Mesodermal cell (in vitro differentiated cells): ENCODE results near the gene ANO4.
A peak's percentile ranks its signal among the peaks of the same experiment; 100 is the strongest.
"Not testable (repeated sequence)": the region's sequence is repeated elsewhere in the genome, so short reads cannot be mapped to it uniquely, and the experiment has no call there.

Experiments
- H3K27ac ChIP-seq: 2 replicates; pipeline ENCODE4 v1.7.0; 2013; ENCODE audit warnings: mild to moderate bottlenecking, low read depth, low read length, moderate library complexity; ENCODE audit not compliant: severe bottlenecking
- H3K36me3 ChIP-seq: 2 replicates; pipeline ENCODE4 v1.7.1; 2013; ENCODE audit warnings: mild to moderate bottlenecking, low read length, moderate library complexity; ENCODE audit not compliant: control insufficient read depth, insufficient read depth
- H3K4me1 ChIP-seq: one replicate; pipeline ENCODE4 v1.7.1; 2013; ENCODE audit warnings: mild to moderate bottlenecking, low read length; ENCODE audit not compliant: insufficient read depth, control insufficient read depth, poor library complexity, severe bottlenecking
- H3K4me3 ChIP-seq: 2 replicates; pipeline ENCODE4 v1.7.0; 2013; ENCODE audit warnings: low read length, control low read depth, mild to moderate bottlenecking; ENCODE audit not compliant: insufficient read depth, poor library complexity, severe bottlenecking; ENCODE audit errors: extremely low read depth
- H3K9me3 ChIP-seq: 2 replicates; pipeline ENCODE4 v1.7.1; 2013; ENCODE audit warnings: mild to moderate bottlenecking, low read length, moderate library complexity; ENCODE audit not compliant: control insufficient read depth
- WGBS, 2 experiments: methylation state at CpG; one replicate each; pipeline ENCODE4 v1.1.5; 2013; ENCODE audit warnings: missing lambda C conversion rate in 2 of 2; ENCODE audit not compliant: insufficient coverage in 2 of 2; 5-methylcytosine and 5-hydroxymethylcytosine counted together

ANO4 gene

DNA sequence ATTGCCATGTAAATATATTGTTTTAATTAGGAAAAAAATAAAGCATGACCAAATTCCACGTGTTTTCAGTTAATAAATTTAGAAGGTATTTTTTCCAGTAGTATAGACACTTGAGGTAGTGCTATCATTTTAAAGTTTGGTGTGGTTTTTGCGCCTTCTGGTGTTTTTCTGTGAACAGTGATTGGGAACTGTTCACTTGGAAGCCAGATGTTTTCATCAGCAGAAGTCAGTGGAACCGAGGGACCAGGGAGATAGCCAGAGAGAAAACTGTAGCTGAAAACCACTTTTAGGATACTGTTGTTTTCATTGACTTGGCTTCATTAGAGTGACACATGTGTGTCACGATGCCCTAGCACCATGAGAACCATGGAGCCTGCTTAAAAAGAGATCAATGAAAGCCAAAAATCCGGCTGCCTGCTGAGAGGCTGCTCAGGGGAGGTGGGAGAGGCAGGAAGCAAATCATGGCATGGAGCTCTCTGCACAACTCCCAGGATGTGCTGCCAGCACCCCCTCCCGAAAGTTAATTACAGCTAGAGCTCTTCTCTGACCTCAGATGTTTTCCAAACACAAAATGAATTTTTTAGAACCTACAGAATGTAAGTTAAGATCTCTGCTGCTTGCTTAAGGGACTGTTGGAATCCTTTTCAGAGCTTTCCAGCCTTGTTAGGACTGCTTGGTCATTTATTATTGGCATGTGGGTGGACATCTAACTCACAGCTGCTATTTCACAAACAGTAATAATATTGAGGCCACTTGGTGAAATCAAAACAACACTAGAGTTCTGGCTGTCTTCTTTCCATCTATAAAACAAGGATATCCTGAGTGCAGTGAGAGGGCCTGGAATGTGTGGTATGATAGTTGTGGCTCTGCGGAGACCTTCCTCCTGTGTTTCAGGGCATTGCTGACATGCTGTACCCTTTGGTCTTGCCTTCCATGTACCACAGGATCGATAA, 192.3 kb downstream of the ANO4 start:
- Histone ChIP-seq H3K36me3 (peaks cover 25% of the 10 kb centered on the region), H3K4me1 (peaks cover 22% of the 10 kb centered on the region), H3K9me3 (no peaks in the 10 kb centered on the region), H3K27ac (peak overlapping the region; percentile 63), H3K4me3 (no peak overlapping the region)
- whole genome bisulfite sequencing, 2 experiments = 49 to 50% methylated on average over 6 to 7 of the region's 8 CpGs

DNA sequence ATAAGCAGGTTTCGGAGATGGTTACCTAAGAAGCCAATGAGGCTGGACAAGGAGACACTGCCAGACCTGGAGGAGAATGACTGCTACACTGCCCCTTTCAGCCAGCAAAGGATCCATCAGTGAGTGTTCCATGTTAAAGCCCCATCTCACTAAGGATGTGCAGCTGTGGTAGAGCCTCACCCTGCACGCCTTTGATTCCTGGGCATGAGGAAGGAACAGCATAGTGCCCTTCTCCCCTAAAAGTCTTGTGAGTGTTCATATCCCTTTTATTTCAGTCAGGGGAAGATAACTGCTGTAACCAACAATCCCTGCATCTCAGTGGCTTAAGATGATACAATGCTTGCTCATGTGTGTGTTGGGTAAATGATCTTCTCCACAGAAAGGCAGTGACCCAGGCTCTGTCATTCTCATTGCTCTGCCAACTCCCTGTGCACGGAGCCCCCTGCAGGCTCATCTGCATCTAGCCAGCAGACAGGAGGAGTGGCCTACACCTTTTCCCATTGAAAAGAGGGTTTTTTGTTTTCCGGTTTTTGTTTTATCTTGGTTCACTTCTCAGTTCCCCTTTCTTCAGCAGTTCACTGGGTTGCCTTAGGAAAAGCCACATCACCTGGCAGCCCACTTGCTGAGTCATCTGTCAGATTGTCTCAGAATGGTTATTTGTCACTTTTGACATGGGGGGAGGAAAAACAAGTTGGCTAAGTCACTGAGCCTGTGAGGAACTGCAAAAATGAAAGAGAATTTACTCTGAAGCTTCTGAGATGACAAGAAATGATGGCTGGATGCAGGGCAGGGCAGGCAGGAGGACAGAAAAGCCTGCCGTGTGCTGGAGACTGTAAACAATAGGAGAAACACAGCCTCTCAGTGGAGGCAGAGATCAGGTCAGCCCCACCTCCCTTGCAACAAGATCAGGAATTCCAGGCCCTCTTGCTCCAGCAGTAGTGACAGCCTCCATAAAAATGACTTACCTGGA, 193.3 kb downstream of the ANO4 start:
- Histone ChIP-seq H3K36me3 (peaks cover 33% of the 10 kb centered on the region), H3K4me3 (no peak overlapping the region), H3K4me1 (peaks cover 22% of the 10 kb centered on the region), H3K27ac (peak overlapping the region; percentile 63), H3K9me3 (no peaks in the 10 kb centered on the region)
- 55 to 58% methylated on average over 4 of the region's 5 CpGs for WGBS, 2 experiments

DNA sequence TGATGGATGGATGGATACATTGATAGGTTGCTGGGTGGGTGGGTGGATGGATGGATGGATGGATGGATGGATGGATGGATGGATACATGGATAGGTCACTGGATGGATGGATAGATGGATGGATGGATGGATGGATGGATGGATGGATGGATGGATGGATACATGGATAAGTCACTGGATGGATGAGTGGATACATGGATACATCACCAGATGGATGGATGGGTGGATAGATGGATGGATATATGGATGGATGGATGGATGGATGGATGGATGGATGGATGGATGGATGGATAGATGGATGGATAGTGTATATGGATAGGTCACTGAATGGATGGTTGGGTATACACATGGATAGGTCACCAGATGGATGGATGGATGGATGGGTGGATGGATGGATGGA, 194.9 kb downstream of the ANO4 start:
- not testable (repeated sequence) for H3K27ac ChIP-seq, H3K9me3 ChIP-seq, H3K4me3 ChIP-seq
- H3K4me1 ChIP-seq = peaks cover 22% of the 10 kb centered on the region
- peaks cover 29% of the 10 kb centered on the region for H3K36me3 ChIP-seq

DNA sequence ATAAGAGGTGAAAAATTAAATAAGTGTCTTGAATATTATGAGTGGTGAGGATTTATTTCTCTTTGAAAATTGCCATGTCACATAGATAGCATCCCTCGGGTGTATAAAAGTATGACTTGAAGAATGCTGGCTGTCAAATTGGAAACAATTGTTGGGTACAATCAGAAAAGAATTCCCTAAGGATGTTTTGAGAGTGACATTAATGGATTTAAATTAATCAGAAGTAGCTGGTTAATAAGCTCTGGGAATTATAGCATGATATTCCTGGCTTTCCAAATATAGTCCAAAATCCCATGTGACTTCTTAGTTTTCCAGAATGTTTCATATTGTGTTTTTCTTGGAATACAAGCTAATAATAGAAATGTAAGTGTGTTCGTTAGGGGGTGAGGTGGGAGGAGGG, 196.5 kb downstream of the ANO4 start:
- Histone ChIP-seq H3K9me3 (no peaks in the 10 kb centered on the region), H3K4me1 (peaks cover 19% of the 10 kb centered on the region), H3K4me3 (no peak overlapping the region), H3K27ac (no peak overlapping the region), H3K36me3 (peaks cover 26% of the 10 kb centered on the region)
- WGBS, 2 experiments = 100% methylated on average over 1 of the region's 2 CpGs

DNA sequence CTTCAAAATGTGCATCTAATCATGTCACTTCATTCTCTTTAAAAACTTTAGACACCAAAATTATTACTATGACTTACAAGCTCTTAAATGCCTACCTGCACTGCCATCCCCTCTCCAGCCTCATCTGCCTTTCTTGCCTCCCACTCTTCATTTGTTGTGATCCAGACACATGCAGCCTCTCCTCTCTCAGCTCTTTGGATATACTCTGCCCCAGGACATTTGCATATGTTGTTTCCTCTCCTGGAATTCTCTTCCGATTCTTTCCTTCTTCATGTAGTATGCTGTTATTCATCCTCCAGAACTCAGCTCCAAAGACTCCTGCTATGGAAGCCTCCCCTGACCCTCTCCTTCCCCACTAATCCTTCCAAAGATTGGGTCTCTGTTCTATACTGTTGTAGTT, 197.6 kb downstream of the ANO4 start:
- WGBS, 2 experiments = 83 to 100% methylated on average over 1 of the region's 1 CpG
- H3K9me3 ChIP-seq = no peaks in the 10 kb centered on the region

DNA sequence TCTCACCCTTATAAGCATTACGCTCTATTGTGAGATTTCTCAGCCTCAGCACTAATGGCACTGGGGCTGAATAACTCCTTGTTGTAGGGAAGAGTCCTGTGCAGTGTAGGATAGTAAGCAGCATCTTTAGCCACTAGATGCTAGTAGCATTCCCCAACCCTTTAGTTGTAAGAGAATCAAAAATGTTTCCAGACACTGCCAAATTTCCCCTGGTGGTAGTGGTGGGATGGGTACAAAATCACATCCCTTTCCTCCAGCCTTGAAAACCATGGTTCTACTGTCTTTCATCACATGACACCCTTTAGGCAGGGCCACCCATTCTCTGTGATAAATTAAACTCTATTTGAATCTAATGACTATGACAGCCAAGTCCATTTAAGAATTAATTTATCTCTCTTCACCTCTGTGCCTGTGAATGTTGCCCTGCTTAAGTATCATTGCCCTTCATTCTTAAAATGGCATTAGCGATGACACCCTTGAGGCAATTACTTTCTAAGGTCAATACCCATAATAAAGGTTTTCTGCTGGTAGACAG, 199.4 kb downstream of the ANO4 start:
- H3K36me3 ChIP-seq = peaks cover 28% of the 10 kb centered on the region
- H3K4me3 ChIP-seq = no peak overlapping the region
- H3K4me1 ChIP-seq = no peaks in the 10 kb centered on the region
- H3K27ac ChIP-seq = no peak overlapping the region
- no peaks in the 10 kb centered on the region for H3K9me3 ChIP-seq
- 100% methylated on average over 1 of the region's 2 CpGs; no CpG with 5 or more reads in 1 of the 2 experiments for WGBS, 2 experiments

More for the DNA sequence above, 197.6 kb downstream of the ANO4 start:
- Histone ChIP-seq H3K27ac (no peak overlapping the region), H3K4me1 (peaks cover 9% of the 10 kb centered on the region), H3K4me3 (no peak overlapping the region), H3K36me3 (peaks cover 27% of the 10 kb centered on the region)

DNA sequence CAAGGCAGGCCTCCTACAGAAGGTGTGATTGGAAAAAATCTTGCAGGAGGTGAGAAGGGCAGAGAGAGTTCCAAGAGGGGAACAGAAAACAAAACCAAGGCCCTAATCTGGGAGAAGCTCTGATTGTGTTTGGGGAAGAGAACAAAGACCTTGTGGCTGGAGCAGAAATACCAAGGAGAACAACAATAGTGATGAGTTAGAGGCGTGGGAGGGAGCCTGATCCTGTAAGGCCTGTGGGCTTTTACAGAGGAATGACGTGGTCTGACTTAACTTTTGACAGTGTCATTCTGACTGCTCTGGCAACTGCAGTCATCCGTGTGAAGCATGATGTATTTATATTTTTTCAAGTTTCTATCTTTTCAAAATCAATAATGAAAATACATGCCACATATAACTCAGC, 200.6 kb downstream of the ANO4 start:
- H3K4me3 ChIP-seq = no peak overlapping the region
- H3K36me3 ChIP-seq = peaks cover 25% of the 10 kb centered on the region
- H3K4me1 ChIP-seq = no peaks in the 10 kb centered on the region
- H3K27ac ChIP-seq = no peak overlapping the region
- H3K9me3 ChIP-seq = no peaks in the 10 kb centered on the region
- whole genome bisulfite sequencing, 2 experiments = 41 to 50% methylated on average over 1 to 2 of the region's 3 CpGs

DNA sequence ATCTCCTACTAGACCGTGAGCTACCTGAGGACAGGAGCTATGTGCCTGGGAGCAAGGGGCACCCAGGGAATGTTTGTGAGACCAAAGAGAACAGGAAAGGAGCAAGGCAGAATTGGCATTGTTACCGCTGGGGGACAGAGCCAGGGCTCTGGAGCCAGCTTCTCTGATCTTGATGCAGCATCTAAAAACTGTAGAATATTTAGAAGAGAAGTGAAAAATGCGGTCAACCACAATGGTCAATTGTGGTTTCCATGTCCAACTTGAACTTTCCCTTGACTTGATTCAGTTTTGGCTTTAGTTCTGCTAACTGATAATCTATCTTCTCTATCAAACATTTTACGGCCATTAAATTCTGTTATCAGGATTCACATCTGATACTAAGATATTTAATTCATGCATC, 201.2 kb downstream of the ANO4 start:
- Histone ChIP-seq H3K4me3 (no peak overlapping the region), H3K36me3 (peaks cover 21% of the 10 kb centered on the region), H3K27ac (no peak overlapping the region), H3K4me1 (no peaks in the 10 kb centered on the region), H3K9me3 (no peaks in the 10 kb centered on the region)
- 100% methylated on average over 1 of the region's 4 CpGs for WGBS, 2 experiments

DNA sequence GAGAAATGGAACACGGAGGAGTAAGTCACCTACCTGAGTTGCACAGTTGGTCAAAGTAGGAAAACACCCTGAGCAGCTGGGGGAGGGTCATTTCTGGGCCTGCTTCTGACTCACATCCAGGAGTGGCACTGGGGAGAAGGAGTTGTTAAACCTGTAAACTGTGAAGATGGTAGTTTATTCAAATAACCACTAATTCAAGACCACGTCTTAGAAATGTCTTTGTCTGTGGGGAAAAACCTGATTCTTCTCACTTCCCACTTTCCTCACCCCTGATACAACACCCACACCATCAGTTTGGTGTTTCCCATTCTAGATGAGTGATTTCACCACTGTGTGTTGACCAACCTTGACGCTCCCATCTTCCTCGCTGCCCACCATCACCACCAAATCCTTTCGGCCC, 207.1 kb downstream of the ANO4 start:
- 94% methylated on average over 4 to 5 of the region's 5 CpGs for WGBS, 2 experiments
- H3K4me3 ChIP-seq = no peak overlapping the region

DNA sequence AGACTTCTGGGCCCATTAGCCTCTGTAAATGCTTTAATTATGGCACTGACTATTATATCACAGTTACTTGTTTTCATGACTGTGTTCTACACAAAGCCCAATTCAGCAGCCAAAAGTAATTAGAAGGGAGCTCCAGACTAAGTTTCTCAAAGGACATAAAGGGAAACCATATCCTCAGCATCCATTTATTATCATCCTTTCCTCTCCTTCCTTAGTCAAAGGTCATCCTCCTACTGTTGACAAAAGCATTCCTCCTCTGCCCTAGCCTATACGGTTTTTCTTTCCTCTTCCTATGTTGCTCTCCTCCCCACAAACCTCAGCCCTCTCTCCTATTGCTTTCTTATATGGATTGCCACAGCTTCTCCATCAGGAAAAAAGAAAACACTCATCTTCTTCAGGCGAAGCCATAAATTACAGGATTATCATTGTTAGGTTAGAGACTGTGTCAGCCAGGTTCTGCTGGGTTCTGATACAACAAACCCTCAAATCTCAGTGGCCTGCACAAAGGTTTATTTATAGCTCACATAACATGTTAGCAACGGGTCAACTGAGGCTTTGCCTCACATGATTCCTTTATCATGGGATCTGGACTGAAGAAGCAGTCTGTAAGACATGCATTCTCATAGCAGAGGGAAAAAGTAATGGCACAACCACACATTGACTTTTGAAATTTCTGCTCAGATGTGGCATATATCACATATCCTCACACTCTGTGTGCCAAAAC, 208.3 kb downstream of the ANO4 start:
- peaks cover 18% of the 10 kb centered on the region for H3K36me3 ChIP-seq
- H3K4me1 ChIP-seq = no peaks in the 10 kb centered on the region
- no peak overlapping the region for H3K27ac ChIP-seq
- H3K9me3 ChIP-seq = no peaks in the 10 kb centered on the region
- no peak overlapping the region for H3K4me3 ChIP-seq
- WGBS, 2 experiments = 70% methylated on average over 2 of the region's 3 CpGs; no CpG with 5 or more reads in 1 of the 2 experiments

More for the DNA sequence above, 207.1 kb downstream of the ANO4 start:
- H3K9me3 ChIP-seq = no peaks in the 10 kb centered on the region
- H3K27ac ChIP-seq = no peak overlapping the region
- peaks cover 12% of the 10 kb centered on the region for H3K36me3 ChIP-seq
- H3K4me1 ChIP-seq = no peaks in the 10 kb centered on the region
